Activated T-helper 1 cell treated with Interleukin-2 at 50 U/mL for 16 hours (primary cell): ENCODE data around the gene TMEM140.
A peak's percentile ranks its signal among the peaks of the same experiment; 100 is the strongest.
"Not testable (repeated sequence)": the region's sequence is repeated elsewhere in the genome, so short reads cannot be mapped to it uniquely, and the experiment has no call there.

Experiments used
- DNase-seq: peaks from one replicate; pipeline ENCODE4 v3.0.0-alpha.2; 2020; ENCODE audit warnings: low read depth

The TMEM140 gene

DNA sequence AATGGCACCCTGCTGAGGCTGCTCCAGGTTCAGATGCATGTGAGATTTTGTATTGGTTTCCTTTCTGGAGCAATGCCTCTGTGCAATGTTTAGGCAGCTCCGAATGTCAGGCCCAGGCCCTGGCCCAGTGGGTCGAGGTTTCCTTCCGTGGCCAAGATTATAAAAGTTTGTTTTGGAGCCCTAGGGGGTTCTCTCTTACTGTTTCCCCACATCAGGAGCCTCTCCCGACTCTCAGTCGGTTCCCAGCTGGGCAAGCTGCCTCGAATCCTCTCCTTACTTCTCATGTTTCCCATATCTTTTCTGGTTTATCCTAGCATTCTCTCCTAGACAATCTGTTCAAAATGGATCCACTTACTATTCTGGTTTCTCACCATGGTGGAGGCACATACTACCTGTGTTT lies 11.0 kb downstream of the TMEM140 start:
- DNase-seq = no peak

DNA sequence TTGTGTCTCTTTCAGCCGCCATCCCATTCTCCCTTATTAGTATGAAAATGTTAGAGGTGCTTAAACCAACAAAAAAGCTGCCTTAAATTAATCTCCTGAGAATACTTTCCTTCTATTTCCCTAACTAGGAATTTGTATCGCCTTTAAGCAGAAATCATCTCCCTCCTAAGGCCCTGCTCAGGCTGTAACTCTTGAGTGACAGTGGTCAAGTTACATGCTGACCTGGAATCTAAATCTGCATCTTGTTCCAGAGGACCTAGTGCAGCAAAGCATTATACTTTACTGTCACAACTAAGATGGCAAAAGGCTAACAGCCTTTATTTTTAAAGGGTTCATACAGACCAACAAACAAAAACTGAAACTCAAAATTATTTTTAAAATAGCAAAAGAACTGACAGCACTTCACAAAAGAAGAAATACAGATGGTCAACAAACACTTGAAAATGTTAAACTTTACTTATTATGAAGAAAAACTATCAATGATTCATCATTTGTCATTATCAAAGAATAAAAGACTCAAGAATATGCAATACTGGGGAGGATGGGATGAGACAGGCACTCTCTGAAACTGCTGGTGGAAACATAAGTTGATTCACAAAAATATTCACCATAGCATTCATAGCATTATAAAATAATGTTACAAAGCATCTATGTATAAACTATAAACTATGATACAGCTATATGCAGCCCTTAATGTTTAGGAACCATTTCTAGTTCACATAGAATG lies 11.7 kb downstream of the TMEM140 start:
- no peak for DNase-seq

DNA sequence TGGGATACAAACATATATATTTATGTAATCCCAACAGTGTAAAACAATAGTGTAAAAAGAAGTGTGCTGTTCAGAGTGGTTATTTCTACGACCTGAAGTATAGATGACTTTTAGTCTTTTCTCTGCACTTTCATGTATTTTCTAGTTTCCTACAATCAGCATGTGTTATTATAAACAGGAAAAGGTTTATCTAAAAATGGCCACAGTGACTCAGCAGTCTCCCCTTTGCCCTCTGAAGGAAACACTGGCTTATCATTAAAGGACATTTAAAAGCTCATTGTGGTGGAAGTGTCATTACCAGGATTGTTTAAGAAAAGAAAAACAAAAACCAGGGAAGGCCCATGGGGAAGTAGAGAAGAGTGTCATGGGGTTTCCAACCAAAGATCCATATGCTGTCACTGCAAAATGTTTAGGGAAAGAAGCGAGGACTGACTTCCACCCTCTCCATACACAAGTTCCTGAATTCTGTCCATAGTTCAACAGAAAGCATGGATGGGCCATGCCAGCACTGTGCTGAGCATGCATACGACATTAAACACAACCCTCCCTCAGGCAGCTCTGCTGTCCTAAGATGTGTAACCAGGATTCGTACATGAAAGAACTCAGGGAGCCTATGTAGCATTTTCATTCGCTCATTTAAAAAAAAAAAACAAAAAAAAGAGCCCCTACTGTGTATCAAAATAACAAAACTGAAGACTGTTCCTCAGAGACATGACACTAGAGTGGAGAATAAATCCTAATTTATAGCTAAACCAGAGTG lies 12.4 kb downstream of the TMEM140 start:
- no peak for DNase-seq

DNA sequence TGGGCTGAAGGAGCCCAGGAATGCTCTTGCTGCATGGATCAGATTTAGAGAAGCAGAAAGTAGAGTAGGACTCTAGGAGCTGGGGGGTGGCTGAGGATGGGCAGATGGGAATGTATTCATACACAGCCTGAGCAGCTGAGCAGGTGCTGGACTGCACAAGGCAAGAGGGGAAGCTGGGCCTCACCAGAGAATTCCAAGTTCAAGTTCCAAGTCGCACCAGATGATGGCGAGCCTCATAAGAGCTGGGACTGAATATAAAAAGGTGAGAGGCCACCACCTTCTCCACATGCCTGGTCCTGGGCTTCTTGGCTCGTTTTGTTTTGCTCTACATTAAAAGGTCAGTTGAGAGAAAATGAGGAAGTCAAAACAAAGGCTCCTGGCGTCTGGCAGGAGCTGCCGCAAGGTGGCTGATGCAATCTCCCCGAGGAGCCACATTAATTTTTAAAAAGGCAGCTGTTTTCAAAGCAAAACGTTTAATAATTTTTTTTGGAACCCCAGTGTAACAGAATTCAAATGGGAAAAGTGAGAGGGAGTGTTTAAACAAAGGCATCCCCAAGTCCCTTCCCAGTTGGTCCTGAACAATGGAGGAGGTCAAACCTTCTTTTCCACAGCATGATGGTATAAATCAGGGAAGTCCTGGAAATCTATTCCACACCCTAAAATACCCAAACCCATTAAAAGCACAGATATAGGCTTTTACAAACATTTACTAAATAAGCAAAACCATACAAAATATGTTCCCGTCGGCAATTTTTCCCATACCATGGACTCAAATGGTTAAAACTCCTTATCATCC lies 13.2 kb downstream of the TMEM140 start:
- DNase-seq = no peak

DNA sequence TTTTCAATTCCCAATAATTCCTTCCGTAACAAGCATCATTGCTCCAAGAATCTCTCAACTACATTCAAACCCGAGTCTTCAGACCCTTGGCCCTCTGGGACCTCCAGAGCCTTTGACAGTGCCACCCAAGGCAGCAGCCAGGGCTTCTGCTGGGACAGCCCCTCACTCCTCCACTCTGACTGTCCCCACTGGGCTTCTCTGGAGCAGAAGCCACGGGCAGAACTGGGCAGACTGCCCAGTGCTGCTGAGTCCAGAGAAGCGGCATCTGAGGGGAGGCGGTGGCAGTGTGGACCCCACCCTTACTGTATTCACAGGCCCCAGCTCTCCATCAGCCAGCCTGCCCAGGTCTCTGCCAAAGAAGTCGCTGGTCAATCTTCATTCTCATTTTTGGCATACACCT lies 13.8 kb downstream of the TMEM140 start:
- no peak for DNase-seq

DNA sequence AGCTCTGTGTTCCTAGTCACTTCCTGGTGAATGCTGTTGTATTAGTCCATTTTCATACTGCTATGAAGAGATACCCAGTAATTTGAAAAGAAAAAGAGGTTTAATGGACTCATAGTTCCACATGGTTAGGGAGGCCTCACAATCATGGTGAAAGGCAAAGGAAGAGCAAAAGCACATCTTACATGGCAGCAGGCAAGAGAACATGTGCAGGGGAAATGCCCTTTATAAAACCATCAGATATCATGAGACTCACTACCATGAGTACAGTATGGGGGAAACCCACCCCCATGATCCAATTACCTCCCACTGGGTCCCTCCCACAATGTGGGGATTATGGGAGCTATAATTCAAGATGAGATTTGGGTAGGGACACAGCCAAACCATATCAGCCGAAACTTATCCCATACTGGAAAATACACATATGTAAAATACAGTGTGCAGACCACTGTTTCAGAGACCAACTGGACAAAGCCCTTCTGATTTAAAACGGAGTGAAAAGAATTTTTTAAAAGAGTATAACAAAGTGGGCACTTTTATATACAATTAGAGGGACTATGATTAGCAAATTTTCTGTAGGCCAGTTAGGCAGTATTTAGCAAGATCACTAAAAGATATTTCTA lies 14.6 kb downstream of the TMEM140 start:
- DNase-seq = no peak

DNA sequence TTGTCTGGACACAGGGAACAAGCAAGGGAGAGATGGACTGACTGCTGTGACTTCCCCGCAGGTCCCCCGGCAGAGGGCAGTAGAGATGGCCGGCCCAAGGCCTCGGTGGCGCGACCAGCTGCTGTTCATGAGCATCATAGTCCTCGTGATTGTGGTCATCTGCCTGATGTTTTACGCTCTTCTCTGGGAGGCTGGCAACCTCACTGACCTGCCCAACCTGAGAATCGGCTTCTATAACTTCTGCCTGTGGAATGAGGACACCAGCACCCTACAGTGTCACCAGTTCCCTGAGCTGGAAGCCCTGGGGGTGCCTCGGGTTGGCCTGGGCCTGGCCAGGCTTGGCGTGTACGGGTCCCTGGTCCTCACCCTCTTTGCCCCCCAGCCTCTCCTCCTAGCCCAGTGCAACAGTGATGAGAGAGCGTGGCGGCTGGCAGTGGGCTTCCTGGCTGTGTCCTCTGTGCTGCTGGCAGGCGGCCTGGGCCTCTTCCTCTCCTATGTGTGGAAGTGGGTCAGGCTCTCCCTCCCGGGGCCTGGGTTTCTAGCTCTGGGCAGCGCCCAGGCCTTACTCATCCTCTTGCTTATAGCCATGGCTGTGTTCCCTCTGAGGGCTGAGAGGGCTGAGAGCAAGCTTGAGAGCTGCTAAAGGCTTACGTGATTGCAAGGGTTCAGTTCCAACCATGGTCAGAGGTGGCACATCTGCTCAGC lies 16.6 kb downstream of the TMEM140 start:
- no peak for DNase-seq

DNA sequence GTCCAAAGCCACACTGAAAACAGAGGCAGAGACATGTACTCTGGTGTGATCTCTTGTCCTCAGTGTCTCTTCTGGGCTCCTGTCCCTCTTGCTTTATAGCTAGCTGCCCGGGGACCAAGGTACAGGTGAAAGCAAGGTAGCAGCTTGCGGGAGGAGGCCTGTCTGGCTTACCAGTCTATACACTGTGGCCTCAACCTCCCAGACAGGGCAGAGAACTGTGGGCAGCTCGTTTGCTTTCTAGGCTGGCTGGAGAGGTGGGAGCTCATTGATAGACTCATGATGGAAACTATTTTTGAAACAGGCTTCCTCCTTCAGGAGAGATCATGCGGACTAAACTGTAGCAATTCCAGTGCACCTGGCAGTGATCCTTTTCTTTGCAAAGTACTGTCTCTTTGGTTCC lies 18.0 kb downstream of the TMEM140 start:
- DNase-seq = no peak

DNA sequence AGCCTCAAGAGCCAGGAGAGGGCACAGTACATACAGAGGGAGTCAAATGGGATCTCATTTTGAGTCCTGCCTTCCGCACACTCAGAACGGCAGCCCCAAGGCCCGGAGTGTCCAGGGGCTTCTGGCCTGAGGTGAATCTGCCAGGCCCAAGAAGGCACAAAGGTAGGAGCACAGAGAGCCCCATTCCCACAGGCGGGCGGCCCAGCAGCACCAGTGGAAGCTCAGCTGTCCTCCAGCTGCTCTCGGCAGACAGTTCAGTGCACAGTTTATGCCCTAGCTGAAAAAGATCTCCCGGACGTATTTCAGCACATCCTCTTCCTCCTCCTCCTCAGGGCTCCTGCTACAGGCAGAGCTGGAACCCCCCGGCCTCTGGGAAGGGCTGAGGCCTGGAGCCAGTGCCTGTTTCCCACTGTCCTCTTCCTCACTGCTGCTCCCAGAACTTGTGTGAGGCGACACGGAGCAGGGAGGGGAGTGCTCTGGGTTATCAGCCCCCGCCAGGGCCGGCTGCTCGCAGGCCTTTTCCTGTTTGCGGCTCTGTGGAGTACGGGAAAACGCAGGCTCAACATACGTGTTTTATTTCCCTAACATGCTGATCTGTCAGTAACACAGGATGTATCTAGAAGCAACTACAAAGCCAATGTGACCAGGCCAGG lies 18.6 kb downstream of the TMEM140 start:
- no peak for DNase-seq

DNA sequence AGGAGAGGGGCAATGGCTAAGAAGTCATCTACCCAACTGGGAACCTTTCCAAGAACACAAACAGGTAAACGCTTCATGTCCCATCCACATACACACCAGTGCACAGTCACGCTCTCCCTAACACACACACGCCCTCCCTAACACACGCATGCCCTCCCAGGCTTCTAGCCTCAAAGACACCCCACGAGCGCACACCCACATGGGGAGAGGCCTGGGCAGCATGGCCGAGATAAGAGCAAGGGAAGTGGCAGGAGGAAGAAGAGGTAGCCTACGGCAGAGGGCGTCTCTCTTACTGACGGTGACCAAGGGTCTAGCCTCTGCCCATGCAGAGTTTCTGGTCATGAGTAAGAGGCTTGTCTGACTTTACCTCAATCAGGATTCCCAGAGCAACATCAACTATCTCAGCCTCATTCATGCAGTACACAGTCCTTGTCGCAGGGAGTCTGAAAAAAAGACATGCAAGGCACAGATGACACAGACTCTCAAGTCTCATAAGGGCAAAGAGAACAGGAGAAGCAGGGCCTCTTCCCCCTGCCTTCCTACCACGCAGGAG lies 19.6 kb downstream of the TMEM140 start:
- no peak for DNase-seq

DNA sequence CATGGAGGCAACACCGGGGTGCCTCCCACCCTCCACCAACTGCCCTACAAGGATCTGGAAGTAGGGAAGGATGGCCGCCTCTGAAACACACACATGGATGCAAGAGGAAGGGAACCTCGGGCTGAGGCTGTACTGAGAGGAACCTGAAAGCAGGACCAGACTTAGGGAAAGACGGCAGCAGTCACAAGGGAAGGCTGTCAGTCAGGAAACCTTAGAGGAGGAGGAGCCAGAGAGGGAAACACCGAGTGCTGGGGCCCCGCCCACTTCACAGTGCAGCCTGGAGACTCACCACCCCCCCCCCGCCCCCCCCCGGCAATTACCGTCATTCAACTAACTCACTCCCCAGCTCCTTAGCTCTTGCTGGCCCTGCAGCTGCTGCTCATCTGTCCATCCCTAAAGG lies 20.1 kb downstream of the TMEM140 start:
- DNase-seq = no peak

DNA sequence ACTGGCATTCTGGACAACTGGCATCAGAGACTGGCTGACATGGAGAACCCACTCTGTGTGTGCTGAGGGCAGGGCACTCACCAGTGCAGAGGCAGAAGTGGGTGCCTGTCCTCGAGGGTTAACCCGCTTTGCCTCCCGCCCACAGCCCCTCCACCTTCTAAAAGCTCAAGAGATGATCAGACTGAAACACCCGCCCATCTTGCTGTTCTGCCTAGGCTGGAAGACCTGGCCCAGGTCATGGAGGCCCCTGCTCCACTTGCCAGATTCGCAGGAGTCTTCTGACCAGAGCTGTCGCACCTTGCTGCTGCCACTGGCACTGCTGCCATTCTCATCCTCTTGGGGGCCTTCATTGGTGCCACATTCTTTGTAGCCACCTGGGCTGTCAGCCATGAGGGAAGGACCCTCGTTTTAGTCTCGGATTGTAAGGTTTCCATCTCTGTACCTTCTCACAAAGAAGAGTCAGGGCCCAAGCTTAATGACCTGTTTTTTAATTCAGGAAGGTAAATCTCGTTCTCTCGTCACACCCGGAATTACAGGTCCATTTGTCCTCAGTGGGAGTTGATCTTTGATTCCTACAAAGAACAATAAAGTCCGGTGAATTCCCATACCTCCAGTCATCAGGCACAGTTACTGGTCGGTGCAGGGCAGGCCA lies 20.7 kb downstream of the TMEM140 start:
- DNase-seq = no peak

DNA sequence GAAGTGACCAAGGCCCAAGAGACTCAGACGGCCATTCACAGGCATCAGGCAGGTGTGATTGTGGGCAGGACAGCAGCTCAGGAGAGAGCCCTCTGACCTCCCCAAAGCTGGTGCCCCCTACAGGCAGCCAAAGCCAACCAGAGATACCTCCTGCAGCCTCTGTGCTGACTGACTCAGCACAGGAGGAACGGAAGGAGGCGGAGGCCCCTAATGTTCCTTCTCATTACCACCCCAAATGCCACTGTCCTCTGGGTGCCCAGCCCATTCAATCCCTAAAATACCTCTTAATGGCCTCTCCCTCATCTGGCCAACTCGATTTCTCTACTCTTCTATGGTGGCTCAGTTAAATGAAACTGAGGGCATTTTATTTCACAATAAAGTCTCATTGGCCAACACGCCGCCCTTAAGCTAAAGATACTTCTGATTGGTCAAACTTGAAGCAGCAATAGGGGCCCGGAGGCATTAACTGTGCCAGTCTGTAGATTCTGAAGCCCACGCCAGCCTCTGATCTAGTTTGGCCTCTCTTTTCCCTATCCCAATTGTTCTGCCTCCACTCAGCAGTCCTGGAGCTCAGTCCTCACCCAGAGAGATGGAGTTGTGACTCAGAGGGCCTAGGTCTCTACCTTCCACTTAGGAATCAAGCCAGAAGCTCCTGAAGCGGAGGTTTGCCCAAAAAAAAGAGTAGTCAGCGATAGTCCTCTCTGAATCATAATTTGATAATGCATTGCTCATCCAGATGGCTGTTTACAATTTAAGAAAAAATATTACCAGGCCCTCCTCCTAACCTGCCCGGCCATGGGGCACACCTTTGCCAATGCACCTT lies 21.5 kb downstream of the TMEM140 start:
- peak; percentile 38 for DNase-seq

DNA sequence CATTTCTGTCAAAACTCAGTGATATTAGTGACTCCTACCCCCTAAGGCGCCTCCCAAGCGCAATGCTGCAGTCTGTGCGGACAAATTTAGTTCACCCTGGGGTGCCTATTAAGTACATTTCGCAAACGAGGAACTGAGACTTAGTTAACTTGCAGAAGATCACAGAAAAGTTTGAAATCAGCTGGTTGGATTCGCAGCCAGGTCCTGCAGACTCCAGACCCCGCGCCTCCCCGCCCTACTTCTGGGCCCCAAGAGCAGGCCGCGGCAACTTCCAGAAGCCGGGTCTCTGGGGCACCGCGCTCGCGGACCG lies 22.0 kb downstream of the TMEM140 start:
- DNase-seq = no peak

DNA sequence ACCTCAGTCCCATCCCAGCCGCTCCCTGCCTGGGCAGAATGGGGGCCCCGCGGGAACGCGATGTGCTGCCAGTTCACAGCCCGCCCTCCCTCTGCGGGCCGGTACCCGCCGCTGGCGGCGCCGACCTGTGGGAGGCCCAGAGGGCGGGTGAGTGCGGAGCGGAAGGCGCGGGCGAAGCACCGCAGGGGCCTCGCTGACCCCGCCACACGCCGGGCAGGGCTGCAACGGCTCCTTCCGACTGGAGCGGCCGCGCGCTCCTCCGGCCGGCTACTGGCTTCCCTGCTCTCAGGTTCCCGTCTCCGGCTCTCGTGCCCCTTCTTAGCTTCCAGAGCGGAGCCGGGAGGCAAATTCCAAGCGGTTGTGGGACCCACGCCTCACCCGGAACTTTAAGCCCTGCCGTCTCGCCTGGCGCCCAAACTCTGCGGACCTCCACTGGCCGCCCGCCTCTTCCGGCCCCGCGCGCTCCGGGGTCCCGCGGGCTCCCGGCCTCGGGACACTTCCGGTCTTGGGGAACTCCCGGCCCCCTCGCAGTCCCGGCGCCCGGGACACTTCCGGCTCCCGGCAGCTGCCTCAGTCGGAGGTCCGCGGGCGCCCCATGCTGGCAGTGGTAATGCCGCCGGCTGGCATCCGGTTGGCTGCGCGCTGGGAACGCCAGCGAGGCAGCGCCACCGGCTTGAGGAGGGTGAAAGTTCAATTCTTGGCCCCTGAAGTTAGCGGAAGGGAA lies 22.6 kb downstream of the TMEM140 start, which contains the start of gene CYREN:
Gene CYREN, minus strand, starts transcription at position 434 of the 724 bp plus-strand sequence. CDS start 1,785 bp downstream, outside the sequence.
- peak; percentile 85 for DNase-seq

DNA sequence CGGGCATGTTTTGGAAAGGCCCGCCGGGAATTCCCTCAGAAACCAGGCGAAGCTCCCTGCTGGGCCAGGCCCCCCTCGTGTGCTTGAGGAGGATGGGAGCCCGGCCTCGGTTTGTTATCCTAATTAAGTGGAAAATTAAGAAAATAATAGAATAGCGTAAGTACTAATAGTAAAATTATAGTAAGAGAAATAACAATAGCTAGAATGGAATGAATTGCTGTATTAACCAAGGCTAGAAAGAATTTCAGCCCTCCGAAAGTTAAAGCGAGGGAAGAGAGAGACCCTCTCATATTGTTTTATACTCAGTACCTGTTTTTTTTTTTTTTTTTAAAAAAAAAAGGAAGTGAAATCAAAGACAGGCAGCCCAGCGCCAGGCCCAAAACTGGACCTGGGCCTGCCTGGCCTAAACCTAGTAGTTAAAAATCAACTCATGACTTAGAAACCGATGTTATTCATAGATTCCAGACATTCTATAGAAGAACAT lies 23.2 kb downstream of the TMEM140 start:
- DNase-seq = not testable (repeated sequence)

DNA sequence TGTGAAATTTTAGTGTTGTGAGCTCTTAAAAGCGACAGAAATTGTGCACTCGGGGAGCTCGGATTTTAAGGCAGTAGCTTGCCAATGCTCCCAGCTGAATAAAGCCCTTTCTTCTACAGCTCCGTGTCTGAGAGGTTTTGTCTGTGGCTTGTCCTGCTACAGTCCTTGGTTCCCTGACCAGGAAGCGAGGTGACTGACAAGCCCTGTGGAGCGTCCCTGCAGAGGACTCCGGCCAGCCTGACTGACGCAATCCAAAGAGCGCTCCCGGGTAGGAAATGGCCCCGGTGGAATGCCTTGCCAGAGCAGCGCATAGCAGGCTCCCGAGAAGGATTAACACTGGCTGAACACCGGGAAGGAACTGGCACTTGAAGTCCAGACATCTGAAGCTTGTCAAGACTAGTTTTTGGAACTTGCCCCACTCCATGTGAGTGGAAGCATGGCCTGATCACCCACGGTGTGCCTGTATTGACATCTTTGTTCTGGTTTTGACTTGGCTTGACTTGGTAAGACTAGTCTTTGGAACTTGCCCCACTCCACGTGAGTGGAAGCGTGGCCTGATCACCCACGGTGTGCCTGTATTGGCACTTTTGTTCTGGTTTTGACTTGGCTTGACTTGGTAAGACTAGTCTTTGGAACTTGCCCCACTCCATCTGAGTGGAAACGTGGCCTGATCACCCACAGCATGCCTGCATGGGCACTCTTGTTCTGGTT lies 23.9 kb downstream of the TMEM140 start:
- not testable (repeated sequence) for DNase-seq

DNA sequence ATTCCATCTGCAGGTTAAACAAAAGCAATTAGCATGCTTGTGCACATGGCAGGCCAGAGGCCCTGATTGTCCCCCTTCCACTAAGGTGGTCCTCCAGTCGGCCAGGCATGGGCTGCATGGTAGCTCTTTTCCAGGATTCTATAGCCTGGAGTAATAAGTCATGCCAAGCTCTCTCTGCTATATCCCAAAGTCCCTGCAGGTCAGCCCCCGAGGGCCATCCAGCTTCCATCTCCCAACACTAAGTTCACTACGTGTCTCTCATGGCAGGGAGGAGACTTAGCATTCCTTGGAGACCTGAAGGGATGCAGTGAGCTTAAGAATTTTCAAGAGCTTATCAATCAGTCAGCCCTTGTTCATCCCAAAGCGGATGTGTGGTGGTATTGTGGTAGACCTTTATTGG lies 26.0 kb downstream of the TMEM140 start:
- not testable (repeated sequence) for DNase-seq
